Stimulated activated CD4-positive, alpha-beta T cell treated with anti-CD3 and anti-CD28 coated beads, Interleukin-15, amount 100 ng/mL, for 1 hour (primary cell): ENCODE measurements around the gene FFAR1.

Experiments used
- DNase-seq, 2 donors: peaks; one replicate each; pipeline ENCODE4 v3.0.0-alpha.2; 2020; ENCODE audit warnings: low read depth in 1 of 2, low spot score in 1 of 2

Gene FFAR1, protein sequence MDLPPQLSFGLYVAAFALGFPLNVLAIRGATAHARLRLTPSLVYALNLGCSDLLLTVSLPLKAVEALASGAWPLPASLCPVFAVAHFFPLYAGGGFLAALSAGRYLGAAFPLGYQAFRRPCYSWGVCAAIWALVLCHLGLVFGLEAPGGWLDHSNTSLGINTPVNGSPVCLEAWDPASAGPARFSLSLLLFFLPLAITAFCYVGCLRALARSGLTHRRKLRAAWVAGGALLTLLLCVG (N-terminal part only)

DNA sequence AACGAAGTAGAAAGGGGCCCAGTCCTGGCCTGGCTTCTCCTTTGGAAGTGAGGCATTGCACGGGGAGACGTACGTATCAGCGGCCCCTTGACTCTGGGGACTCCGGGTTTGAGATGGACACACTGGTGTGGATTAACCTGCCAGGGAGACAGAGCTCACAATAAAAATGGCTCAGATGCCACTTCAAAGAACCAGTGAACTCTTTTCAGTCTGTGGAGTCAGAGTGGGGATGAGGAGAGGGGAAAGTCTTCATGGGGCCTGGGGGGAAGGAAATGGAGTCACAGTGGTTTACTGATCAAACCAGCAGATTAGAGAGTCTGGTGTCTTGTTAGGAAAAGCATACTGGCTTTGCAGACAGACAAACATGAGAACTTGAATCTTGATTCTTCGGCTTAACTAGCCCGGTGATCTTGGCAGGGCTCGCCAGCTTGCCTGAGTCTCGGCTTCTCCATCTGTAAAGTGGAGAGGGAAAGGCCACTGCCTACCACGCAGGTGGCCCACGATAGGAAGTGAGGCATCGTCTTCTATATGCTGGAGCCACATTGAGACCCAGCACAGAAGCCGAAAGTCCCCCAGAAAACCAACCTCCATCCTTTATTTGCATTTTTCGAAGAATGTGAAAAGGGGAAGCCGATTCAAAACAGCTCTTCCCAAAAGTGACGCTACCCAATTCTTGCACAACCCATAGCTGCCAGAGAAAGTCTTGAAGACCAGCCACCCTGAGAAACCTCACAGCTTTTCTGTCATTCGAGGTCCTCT lies at the start of gene FFAR1:
TSS of gene FFAR1 (plus strand) at position 732 of the 759 bp plus-strand sequence. CDS start 3,650 bp downstream, outside the sequence.
- DNase-seq, result peak in 1 of 2 donors; percentile 22

DNA sequence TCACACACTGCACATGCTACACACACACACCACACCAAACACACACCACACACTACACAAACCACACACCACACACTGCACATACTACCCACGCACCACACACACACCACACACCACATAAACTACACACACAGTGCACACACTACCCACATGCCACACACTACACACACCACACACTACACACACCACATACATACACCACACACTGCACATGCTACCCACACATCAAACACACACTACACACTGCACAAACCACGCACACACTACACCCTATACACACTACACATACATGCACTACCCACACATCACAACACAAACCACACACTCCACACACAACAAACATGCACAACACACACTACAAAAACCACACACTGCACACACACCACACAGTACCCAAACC lies 49.8 kb upstream of the FFAR1 start:
- no peak for DNase-seq

DNA sequence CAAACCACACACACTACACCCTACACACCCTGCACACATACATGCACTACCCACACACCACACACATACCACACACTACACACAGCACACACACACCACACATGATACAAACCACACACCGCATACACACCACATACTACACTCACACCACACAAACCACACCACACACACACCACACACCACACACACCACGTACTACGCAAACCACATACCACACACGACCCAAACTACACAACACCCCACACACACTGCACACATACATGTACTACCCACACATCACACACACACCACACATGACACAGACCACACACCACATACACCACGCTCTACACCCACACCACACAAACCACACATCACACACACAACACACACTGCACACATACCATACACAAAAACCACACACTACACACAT lies 49.1 kb upstream of the FFAR1 start:
- no peak for DNase-seq

DNA sequence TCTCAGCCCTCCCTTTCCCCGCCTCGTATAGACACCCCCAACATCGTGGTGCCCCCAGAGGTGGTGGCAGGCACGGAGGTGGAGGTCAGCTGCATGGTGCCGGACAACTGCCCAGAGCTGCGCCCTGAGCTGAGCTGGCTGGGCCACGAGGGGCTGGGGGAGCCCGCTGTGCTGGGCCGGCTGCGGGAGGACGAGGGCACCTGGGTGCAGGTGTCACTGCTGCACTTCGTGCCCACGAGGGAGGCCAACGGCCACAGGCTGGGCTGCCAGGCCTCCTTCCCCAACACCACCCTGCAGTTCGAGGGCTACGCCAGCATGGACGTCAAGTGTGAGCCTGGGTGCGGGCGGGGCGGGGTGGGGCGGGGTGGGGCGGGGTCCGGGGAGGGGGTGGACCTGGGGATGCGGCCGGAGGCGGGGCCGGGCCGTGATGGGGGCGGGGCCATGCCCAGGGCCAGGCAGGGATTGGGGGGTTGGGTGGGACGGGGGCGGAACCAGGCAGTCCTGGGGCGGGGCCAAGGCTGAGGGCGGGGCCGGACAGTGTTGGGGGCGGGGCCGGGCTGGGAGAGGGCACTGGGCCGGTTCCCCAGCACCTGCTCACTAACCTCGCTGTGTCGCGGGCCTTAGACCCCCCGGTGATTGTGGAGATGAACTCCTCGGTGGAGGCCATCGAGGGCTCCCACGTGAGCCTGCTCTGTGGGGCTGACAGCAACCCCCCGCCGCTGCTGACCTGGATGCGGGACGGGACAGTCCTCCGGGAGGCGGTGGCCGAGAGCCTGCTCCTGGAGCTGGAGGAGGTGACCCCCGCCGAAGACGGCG lies 48.0 kb upstream of the FFAR1 start:
- DNase-seq, result no peak

DNA sequence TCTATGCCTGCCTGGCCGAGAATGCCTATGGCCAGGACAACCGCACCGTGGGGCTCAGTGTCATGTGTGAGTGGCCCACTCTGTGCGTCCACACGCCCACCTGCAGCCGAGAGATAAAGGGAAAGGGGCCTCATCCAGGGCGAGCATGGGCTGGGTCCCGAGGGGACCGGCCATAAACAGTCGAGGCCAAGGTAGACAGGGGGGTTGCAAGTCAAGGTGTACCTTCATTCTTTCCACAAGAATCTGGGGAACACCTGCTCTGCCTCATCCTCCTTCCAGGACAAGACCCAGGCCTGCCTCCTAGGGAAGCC lies 47.4 kb upstream of the FFAR1 start:
- no peak for DNase-seq

DNA sequence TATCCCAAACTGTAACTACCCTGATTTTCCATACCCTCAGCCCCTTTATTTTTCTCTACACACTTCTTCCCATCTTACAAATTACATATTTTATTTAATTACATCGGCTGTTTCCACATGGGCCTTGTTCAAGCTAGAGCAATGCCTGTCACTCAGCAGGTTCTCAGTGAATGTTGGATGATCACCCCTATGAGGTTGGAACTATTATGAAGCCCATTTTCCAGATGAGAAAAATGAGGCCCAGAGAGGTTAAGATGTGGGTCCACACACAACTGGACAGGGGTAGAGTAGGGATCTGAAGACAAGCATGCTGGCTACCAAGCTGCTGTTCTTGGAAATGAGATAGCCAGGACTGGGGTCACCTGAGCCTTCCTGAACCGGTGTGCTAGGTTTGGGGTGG lies 45.7 kb upstream of the FFAR1 start:
- no peak for DNase-seq

DNA sequence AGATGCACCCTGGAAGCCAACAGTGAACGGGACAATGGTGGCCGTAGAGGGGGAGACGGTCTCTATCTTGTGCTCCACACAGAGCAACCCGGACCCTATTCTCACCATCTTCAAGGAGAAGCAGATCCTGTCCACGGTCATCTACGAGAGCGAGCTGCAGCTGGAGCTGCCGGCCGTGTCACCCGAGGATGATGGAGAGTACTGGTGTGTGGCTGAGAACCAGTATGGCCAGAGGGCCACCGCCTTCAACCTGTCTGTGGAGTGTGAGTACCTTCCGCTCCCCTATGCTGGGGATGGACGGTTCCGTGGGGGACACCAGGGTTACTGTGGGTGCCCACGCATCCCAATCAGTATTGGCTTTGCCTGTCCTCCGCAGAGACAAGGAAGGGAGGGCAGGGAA lies 45.3 kb upstream of the FFAR1 start:
- DNase-seq, result no peak

DNA sequence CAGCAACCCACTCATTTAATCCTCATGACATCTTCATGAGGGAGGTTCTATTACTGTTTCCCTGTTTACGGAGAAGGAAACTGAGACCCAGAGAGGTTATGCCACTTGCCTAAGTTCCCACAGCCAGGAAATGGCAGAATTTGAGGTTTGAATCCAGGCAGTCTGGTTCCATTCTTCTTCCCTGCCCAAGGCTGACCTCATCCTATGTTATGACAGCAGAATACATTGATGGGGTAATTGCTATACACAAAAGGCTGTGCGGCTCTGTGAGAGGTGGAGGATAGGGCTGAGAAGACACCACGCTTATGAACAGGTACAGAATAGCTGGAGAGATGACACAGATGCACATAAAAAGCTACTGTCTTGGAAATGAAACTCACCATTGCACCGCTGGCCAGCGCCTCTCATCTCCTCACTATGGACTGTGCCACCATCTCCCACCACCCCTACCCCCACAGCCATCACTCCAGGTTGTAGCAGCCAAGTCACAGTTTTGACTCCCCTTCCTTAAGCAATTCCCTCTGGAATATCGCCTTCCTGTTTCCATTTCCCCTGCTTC lies 44.3 kb upstream of the FFAR1 start:
- no peak for DNase-seq

DNA sequence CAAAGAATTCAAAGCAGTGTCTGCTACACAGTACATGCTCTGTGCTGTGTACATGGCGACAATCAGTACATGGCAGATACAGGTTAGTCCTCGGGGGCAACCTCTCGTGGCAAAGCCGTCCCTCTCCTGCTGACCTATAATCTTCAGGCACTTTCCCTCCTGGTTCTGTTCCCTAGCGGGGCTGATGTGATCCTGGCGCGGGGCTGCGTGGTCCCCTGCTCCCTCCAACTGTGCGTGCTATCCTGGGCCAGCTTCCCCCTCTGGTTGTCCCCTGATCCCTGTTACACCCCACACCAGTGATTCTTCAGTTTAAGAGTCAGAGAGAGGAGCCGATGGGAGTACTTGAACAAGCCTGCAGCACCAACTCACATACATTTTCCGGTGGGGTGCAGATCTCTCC lies 43.7 kb upstream of the FFAR1 start:
- DNase-seq, result no peak

DNA sequence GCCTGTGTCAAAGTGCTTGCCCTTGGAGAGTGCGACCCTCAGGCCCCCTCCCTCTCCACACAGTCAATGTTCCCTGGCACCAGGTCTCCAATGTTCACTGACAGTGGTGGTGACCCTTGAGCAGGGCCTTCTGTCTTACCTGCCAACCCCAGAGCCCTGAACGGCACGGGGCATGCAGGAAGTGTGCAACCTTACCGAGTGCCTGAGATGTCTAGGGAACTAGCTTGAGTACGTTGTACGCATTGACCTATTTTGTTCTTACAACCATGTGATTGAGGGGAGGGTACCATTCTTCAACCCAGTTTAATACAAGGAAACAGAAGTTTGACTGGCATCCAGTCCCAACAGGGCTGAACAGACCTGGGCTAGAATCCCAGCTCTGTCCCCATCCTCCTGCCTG lies 42.5 kb upstream of the FFAR1 start:
- no peak for DNase-seq

DNA sequence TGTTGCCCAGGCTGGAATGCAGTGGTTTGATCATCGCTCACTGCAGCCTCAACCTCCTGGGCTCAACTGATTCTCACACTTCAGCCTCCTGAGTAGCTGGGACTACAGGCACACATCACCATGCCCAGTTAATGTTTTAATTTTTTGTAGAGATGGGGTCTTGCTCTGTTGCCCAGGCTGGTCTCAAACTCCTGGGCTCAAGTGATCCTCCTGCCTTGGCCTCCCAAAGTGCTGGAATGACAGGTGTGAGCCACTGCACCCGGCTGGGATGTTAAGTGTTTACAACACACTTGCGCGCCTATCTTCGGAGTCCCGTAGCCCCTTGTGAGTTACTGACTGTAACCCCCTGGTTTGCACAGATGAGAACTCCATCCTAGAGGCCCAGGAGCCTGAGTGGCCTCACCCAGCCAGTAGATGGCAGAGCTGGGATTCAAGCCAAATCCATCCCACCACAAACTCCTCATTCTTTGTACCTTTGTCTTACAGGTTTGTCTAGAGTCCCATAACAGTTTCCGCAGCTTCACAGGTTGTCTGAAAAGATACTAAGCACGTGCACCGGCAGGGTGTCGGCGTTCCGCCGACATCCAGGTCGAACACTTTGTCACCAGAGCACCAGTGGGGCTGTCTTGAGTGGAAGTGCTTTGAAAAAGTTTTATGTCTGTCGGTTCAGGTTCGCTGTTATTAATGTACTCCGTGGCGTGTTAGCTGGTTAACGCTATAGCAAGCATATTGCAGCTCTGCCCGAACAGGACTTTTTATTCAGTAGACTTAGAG lies 41.0 kb upstream of the FFAR1 start:
- DNase-seq, result no peak

DNA sequence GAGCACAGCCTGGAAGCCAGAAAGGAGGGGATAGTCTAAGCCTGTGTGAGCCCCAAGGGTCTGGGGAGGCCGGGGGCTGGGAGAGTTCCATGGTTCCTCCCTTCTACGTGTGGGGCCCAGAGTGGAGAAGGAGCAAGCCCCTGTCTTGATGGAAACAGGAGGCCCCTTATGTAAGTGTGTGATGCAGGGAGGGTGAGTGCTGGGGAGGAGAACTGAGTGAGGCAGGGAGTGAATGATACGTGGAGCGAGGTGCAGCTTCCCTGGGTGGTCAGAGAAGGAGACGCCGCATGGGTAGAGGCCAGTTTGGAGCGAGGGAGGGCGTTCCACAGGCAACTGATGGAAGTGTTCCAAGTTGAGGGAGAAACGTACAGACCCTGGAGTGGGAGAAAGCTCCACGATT lies 39.8 kb upstream of the FFAR1 start:
- DNase-seq, result no peak

DNA sequence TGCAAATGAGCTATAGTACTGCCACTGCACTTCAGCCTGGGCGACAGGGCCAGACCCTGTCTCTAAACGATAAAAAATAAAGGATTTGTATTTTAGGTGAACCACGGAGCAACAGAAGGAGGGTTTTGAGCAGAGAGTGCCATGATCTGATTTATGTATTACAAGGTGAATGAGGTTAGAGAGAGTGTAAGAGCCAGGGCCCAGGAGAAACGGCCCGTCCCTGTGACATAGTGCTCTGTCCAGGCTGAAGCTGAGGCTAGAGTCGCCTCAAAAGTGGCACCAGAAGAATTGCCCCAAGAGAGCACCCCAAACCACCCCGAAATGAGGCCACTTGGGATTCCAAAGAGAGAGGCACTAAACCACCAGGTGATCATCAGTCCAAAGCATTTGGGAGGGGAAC lies 38.8 kb upstream of the FFAR1 start:
- DNase-seq, result no peak

DNA sequence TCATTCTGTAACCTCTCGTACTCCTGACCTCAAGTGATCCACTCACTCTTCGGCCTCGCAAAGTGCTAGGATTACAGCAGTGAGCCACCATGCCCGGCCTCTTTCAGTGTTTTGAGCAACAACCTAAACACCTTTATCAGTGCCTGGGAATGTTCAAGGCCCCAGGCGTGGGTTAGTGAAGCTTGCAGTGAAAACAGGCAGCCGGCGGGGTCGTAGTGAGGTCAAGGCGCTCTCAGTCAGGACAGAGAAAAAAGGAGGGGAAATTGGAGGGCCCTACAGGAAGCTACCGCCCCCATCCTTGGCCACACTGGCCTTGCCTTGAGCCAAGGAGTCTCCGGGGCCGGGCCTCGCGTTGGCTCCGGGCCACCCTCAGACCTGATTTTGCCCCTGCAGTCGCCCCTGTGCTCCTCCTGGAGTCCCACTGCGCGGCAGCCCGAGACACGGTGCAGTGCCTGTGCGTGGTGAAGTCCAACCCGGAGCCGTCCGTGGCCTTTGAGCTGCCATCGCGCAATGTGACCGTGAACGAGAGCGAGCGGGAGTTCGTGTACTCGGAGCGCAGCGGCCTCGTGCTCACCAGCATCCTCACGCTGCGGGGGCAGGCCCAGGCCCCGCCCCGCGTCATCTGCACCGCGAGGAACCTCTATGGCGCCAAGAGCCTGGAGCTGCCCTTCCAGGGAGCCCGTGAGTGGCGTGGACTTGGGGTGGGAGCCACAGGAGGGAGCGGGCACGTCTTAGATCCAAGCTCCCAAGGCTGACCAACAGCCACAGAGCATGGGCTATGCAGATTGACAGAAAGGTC lies 38.0 kb upstream of the FFAR1 start:
- DNase-seq, result no peak

DNA sequence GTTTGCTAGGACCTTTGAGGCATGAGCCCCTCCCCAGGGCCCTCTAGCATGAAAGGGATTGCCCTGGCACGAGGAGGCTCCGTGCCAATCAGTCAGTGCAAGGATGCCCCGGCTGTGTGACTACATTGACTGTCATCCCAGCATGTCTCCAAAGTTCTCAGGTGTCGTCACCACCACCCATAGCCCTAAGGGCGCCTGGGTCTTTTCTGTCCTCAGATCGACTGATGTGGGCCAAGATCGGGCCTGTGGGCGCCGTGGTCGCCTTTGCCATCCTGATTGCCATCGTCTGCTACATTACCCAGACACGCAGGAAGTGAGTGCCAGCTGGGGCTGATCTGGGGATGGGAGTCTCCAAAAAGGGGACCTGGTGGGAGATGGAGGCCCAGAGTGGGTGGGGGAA lies 37.4 kb upstream of the FFAR1 start:
- no peak for DNase-seq

DNA sequence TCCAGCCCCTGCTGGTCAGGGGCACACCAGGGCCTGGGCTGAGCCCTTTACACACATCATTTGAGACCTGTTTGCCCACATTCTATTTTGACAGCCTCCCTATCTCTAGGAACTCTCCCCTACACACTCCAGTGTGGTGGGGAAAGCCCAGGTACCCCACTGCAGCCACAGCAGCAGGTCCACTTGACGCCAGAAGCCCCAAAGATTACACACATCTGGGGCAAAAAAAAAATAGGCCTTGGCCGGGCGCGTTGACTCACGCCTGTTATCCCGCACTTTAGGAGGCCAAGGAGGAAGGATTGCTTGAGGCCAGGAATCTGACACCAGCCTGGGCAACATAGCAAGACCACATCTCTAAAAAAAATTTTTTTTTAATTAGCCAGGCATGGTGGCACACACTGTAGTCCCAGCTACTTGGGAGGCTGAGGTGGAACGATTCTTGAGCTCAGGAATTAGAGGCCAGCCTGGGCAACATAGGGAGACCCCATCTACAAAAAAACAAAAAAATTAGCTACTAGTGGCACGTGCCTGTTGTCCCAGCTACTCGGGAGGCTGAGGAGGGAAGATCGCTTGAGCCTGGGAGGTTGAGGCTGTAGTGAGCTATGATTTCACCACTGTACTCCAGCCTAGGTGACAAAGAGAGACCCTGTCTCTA lies 36.8 kb upstream of the FFAR1 start:
- no peak for DNase-seq

DNA sequence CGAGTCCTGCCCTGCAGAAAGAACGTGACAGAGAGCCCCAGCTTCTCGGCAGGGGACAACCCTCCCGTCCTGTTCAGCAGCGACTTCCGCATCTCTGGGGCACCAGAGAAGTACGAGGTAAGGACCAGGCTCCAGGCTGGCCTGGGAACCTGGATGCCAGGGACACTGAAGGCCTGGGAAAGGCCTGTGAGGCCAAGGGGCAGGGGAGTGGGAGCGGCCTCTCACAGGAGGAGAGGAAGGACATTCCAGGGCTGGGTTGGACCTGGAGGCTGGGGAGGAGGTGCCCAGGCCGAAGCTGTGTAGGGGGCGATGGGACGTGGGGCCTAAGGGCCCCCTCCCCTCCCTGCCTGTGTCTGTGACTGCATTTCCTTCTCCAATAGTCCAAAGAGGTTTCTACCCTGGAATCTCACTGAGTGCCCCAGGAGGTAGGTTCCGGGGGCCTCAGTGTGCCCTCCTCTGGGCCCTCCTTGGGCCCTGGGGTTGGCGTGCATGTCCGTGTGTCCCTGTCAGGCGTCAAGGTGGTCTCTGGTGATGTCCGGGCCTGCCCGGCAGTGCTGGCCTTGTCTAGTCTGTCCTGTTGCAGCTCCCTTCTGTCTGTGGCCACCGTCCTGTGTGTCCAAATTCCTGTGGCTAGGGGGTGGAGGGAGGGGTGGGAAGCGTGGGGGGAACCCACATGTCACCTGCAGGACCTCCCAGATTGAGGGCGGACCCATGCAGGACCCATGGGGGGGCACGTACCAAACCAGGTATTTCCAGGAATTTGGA lies 35.6 kb upstream of the FFAR1 start:
- no peak for DNase-seq

DNA sequence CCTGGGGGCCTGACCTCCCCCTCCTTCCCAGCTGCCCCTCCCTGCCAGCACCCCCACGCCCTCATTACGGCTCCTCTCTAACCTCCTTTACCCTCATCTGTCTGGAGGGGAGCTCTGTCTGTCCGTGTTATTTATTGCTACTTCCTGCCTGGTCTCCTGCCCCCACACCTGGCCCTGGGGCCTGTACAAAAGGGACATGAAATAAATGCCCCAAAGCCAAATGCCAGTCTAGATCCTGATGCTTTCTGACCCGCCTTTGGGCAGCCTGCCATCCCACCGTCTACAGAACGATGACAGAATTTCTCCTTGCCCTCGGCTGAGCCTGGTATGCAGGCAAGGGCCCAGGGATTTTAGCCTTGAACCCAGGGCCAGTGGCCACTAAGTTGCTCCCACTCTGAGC lies 34.1 kb upstream of the FFAR1 start:
- no peak for DNase-seq

DNA sequence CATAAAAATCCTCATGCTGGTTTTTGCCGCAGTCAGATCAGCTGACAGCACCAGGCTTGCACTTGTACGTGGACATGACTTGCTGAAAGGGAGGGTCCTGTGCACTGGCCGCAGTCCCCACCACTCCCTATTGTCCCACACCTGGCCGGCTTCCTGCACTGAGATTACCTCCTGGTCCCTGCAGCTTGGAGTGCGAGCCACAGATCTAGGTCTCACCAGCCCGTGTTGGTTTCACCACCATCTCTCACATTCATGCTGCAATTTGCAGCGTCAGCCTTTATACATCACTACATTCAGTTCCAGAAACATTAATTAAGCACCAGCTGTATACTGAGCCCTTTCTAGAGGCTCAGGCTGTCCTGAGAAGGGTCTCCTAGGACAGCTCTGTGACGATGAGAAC lies 33.7 kb upstream of the FFAR1 start:
- no peak for DNase-seq
